AG04450 (cell line): ENCODE data around the gene MYO18B. TPM values are rescaled to one million over a fixed set of nuclear protein-coding genes. Genes with fewer than 3 reads are reported as not detected.
"Not testable (repeated sequence)": the region's sequence is repeated elsewhere in the genome, so short reads cannot be mapped to it uniquely, and the experiment has no call there.

Experiments
- CTCF ChIA-PET: fragments of 300-600, 350-600 bp; formaldehyde crosslinking; extraction: SDS; loops from one replicate; lab custom pipeline; 2022; ENCODE audit warnings: antibody characterized with exemption, inconsistent platforms; lab: Charles Lee
- POLR2A ChIA-PET: fragments of 350-600 bp; formaldehyde crosslinking; extraction: SDS; loops from one replicate; lab custom pipeline; 2021; ENCODE audit warnings: antibody characterized with exemption, inconsistent platforms; lab: Yijun Ruan, JAX
- DNase-seq: peaks from one replicate; pipeline ENCODE4 v3.0.0-alpha.2; 2011; ENCODE audit warnings: low read depth, low spot score
- H3K27ac ChIP-seq: one replicate; pipeline ENCODE4 v1.5.1; 2012; ENCODE audit warnings: low read depth, low read length, control low read depth
- H3K27me3 ChIP-seq: one replicate; pipeline ENCODE4 v1.6.0; 2012; ENCODE audit warnings: low read length; ENCODE audit not compliant: control insufficient read depth, insufficient read depth
- H3K4me3 ChIP-seq: 2 replicates; pipeline ENCODE4 v1.5.1; 2011; ENCODE audit warnings: mild to moderate bottlenecking, low read depth, low read length, control low read depth
- H3K9me3 ChIP-seq: 2 replicates; pipeline ENCODE4 v1.5.1; 2012; ENCODE audit warnings: low read length; ENCODE audit not compliant: control insufficient read depth, insufficient read depth
- CTCF ChIP-seq: IDR thresholded peaks from 2 replicates; pipeline ENCODE4 v1.5.1; 2011; ENCODE audit warnings: low read depth, low read length, control low read depth, inconsistent platforms
- polyA plus RNA-seq: library from polyadenylated mRNA; depleted of rRNA; stranded (reverse); fragments of >200 nt; gene quantifications from 2 replicates; pipeline ENCODE4 v1.2.3, GENCODE V29; 2011

Gene MYO18B
- polyA plus RNA-seq, 1 experiment: not detected

GRCh38 chr22:25972397-25972796 lies 230.4 kb downstream of the MYO18B start:
- no peak for TF ChIP-seq CTCF
- Histone ChIP-seq H3K4me3 (no peak overlapping the region), H3K27ac (no peak overlapping the region), H3K9me3 (peaks cover 41% of the 10 kb centered on the region), H3K27me3 (no peaks in the 10 kb centered on the region)
- no peak for DNase-seq
- ChIA-PET POLR2A (no interaction called here), CTCF (no interaction called here)

GRCh38 chr22:25976356-25976755 lies 234.4 kb downstream of the MYO18B start:
- no peak overlapping the region for H3K4me3 ChIP-seq
- peaks cover 30% of the 10 kb centered on the region for H3K9me3 ChIP-seq
- no peak overlapping the region for H3K27ac ChIP-seq
- H3K27me3 ChIP-seq: no peaks in the 10 kb centered on the region
- no peak for DNase-seq
- ChIA-PET POLR2A (no interaction called here), CTCF (no interaction called here)
- TF ChIP-seq CTCF: no peak

GRCh38 chr22:25979968-25980367 lies 238.0 kb downstream of the MYO18B start:
- POLR2A ChIA-PET: no interaction called here
- CTCF ChIA-PET: no interaction called here
- no peak for DNase-seq
- no peak overlapping the region for H3K4me3 ChIP-seq
- no peak overlapping the region for H3K27ac ChIP-seq
- no peaks in the 10 kb centered on the region for H3K27me3 ChIP-seq
- peaks cover 24% of the 10 kb centered on the region for H3K9me3 ChIP-seq
- TF ChIP-seq CTCF: no peak

- POLR2A ChIA-PET, DNase-seq, H3K4me3 ChIP-seq, H3K27ac ChIP-seq, H3K27me3 ChIP-seq, CTCF ChIA-PET: not testable (repeated sequence)
- peaks cover 43% of the 10 kb centered on the region for H3K9me3 ChIP-seq
Observed at GRCh38 chr22:25984911-25985310, 242.9 kb downstream of the MYO18B start.

- Histone ChIP-seq H3K9me3 (peaks cover 52% of the 10 kb centered on the region), H3K27me3 (no peaks in the 10 kb centered on the region), H3K4me3 (no peak overlapping the region), H3K27ac (no peak overlapping the region)
- ChIA-PET POLR2A (no interaction called here), CTCF (no interaction called here)
- no peak for TF ChIP-seq CTCF
- no peak for DNase-seq
Observed at GRCh38 chr22:25987948-25988347, 246.0 kb downstream of the MYO18B start.

- peaks cover 49% of the 10 kb centered on the region for H3K9me3 ChIP-seq
- no peak overlapping the region for H3K27ac ChIP-seq
- POLR2A ChIA-PET: no interaction called here
- CTCF ChIA-PET: no interaction called here
- H3K4me3 ChIP-seq: no peak overlapping the region
- DNase-seq: no peak
- TF ChIP-seq CTCF: no peak
- no peaks in the 10 kb centered on the region for H3K27me3 ChIP-seq
Observed at GRCh38 chr22:25990940-25991339, 249.0 kb downstream of the MYO18B start.
